GM18870 (cell line): ENCODE results near the gene GDI1.

Experiments
- ATAC-seq: cut with Tn5 transposase; IDR thresholded peaks from one replicate; pipeline ENCODE4 v1.9.1; 2021; ENCODE audit warnings: moderate library complexity; ENCODE audit not compliant: unreplicated experiment

GDI1 gene

GRCh38 chrX:154459832-154460231 is 22.9 kb downstream of the GDI1 start:
- ATAC-seq = no peak

GRCh38 chrX:154460326-154460725 is 23.4 kb downstream of the GDI1 start:
- ATAC-seq = no peak

- ATAC-seq = no peak
Measured at GRCh38 chrX:154462396-154462795, 25.4 kb downstream of the GDI1 start.

- ATAC-seq = no peak
Measured at GRCh38 chrX:154463611-154464220, 26.8 kb downstream of the GDI1 start.

- no peak for ATAC-seq
Measured at GRCh38 chrX:154464806-154465365, 27.9 kb downstream of the GDI1 start.

GRCh38 chrX:154465601-154466000 is 28.6 kb downstream of the GDI1 start:
- ATAC-seq = no peak

GRCh38 chrX:154466036-154466435 is 29.1 kb downstream of the GDI1 start:
- no peak for ATAC-seq

GRCh38 chrX:154466907-154467306 is 30.0 kb downstream of the GDI1 start:
- no peak for ATAC-seq

- no peak for ATAC-seq
Measured at GRCh38 chrX:154467556-154467955, 30.6 kb downstream of the GDI1 start.

- no peak for ATAC-seq
Measured at GRCh38 chrX:154468217-154468616, 31.3 kb downstream of the GDI1 start.

- ATAC-seq = no peak
Measured at GRCh38 chrX:154469114-154469513, 32.2 kb downstream of the GDI1 start.

- no peak for ATAC-seq
Measured at GRCh38 chrX:154469880-154470279, 32.9 kb downstream of the GDI1 start.

- no peak for ATAC-seq
Measured at GRCh38 chrX:154470434-154470833, 33.5 kb downstream of the GDI1 start.

GRCh38 chrX:154470914-154471568 is 34.1 kb downstream of the GDI1 start:
- ATAC-seq = no peak

GRCh38 chrX:154471839-154472684 is 35.1 kb downstream of the GDI1 start:
- ATAC-seq = no peak

GRCh38 chrX:154472685-154473632 is 36.0 kb downstream of the GDI1 start:
- ATAC-seq = no peak

GRCh38 chrX:154473683-154474082 is 36.7 kb downstream of the GDI1 start:
- no peak for ATAC-seq

GRCh38 chrX:154476821-154477220 is 39.9 kb downstream of the GDI1 start:
- ATAC-seq = no peak

- ATAC-seq = no peak
Measured at GRCh38 chrX:154477891-154478477, 41.0 kb downstream of the GDI1 start.
